ENCODE data around the gene PAQR5. TPM values are rescaled to one million over a fixed set of nuclear protein-coding genes. Genes with fewer than 3 reads are reported as not detected.

PAQR5 gene
- total and polyA plus RNA-seq, 4 donors = 2.3 to 22.6 (median 10.5) TPM

DNA sequence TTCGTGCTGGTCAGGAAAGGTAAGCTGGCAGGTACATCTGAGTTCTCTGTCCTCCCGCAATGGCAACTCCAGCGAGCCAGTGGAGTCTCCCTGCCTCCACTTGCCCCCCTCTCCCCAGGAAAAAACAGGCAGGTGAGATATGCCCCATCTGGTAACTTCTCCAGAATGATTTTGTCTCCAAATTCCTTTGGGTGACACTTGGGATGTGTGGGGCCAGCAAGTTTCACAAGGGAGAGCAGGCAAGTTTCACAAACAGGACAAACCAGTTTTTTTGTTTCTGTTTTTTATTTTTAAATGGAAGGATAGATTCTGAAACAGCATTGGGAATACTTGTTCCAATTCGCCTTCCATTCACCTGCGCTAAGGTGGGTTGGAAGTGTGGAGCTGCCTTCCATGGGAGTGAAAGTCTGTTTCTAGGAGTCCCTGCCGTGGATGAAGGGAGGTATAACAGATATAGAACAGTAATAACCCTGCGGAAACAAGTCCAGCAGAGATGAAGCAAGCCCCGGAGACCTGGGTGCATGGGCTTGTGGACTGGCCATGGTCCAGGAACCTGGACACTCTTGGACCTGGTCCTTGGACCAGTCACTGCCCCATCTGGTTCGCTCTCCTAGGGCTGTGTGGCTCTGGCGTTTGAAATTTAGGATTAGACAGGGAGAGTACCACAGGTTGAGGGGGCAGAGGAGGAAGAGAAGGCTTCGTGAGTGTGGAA is 92.5 kb downstream of the PAQR5 start:
- TF ChIP-seq CTCF (IDR thresholded peaks at IDR 0.05; ENCODE audit: control extremely low read depth, extremely low read depth) = no peak
- Histone ChIP-seq H3K9me3 (ENCODE audit: control insufficient read depth in 4 of 4, insufficient read depth in 3 of 4, low read length in 3 of 4) (no peaks in the 10 kb centered on the region), H3K9ac (ENCODE audit: insufficient read depth in 1 of 2, low read length in 2 of 2) (no peak overlapping the region), H3K27ac (ENCODE audit: low read depth in 1 of 2, low read length in 1 of 2) (no peak overlapping the region), H3K27me3 (ENCODE audit: control insufficient read depth in 3 of 3, insufficient read depth in 3 of 3, low read length in 2 of 3) (no peaks in the 10 kb centered on the region), H3K36me3 (ENCODE audit: control insufficient read depth in 4 of 4, insufficient read depth in 4 of 4, low read length in 4 of 4) (no peaks in the 10 kb centered on the region), H3K4me1 (ENCODE audit: control insufficient read depth in 5 of 5, insufficient read depth in 5 of 5, low read length in 5 of 5) (peaks cover 0 to 13% (median 5%) of the 10 kb centered on the region in 5 donors), H3K4me3 (no peak overlapping the region)
- ATAC-seq (ENCODE audit: insufficient read depth, low FRiP score) (no peak), DNase-seq (peak in 1 of 3 donors; percentile 37)
- 88 to 91% methylated on average over 11 of the region's 11 CpGs for WGBS, 2 donors

DNA sequence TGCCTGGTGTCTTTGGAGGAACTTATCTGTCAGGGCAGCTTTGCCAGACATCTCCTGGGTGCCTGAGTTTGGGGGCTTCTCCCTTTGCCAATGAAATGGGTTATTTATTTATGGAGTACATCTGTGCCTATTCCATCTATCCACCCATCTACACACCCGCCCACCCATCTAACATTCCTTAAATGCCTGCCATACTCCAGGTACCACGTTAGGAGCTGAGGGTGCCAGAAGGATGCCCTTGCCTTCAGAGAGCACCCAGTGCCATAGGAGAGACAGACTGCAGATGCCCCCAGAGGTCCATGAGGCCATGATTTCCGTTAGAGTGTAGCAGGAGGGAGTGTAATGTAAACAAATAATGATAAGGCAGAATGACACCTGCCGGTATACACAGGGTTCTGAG is 93.6 kb downstream of the PAQR5 start:
- ATAC-seq (ENCODE audit: insufficient read depth, low FRiP score) = no peak
- no peak for DNase-seq
- Histone ChIP-seq H3K9me3 (ENCODE audit: control insufficient read depth in 4 of 4, insufficient read depth in 3 of 4, low read length in 3 of 4) (no peaks in the 10 kb centered on the region), H3K27ac (ENCODE audit: low read depth in 1 of 2, low read length in 1 of 2) (no peak overlapping the region), H3K9ac (ENCODE audit: insufficient read depth in 1 of 2, low read length in 2 of 2) (no peak overlapping the region), H3K4me3 (no peak overlapping the region), H3K4me1 (ENCODE audit: control insufficient read depth in 5 of 5, insufficient read depth in 5 of 5, low read length in 5 of 5) (peaks cover 0 to 13% (median 5%) of the 10 kb centered on the region in 5 donors), H3K36me3 (ENCODE audit: control insufficient read depth in 4 of 4, insufficient read depth in 4 of 4, low read length in 4 of 4) (no peaks in the 10 kb centered on the region), H3K27me3 (ENCODE audit: control insufficient read depth in 3 of 3, insufficient read depth in 3 of 3, low read length in 2 of 3) (no peaks in the 10 kb centered on the region)
- WGBS, 2 donors = 66 to 89% methylated on average over 4 of the region's 4 CpGs
- TF ChIP-seq CTCF (IDR thresholded peaks at IDR 0.05; ENCODE audit: control extremely low read depth, extremely low read depth) = no peak

DNA sequence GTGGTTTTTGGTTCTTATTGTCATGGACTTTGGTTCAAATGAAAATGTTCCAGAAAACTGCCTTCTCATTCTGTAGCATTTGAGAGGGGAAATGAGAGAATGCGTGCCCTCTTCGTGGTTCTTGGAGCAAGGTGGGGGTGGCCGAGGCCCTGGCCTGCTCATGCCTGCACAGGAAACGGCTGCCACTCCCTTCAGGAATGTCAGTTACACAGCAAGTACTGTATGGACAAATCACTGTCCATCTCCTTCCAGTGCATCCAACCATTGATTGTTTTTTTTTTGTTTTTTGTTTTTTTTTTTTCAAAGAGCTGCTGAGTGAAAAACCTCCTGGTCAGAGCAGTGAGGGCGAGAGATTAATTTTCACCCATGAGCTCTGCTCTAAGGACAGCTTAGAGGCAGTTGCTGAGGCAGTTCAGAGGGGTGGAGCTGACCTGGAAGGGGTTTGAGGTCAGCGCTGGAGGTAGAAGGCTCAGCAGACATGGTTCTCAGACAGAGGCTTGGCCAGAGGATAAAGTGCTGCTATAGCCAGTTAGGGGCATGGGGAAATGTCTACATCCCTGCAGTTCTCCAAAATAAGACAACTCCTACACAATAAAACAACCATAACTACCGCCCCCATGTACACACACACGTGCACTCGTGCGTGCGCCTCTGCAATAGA is 95.2 kb downstream of the PAQR5 start:
- WGBS, 2 donors = 51 to 64% methylated on average over 11 of the region's 11 CpGs
- Histone ChIP-seq H3K4me3 (no peak overlapping the region), H3K36me3 (ENCODE audit: control insufficient read depth in 4 of 4, insufficient read depth in 4 of 4, low read length in 4 of 4) (no peaks in the 10 kb centered on the region), H3K9me3 (ENCODE audit: control insufficient read depth in 4 of 4, insufficient read depth in 3 of 4, low read length in 3 of 4) (no peaks in the 10 kb centered on the region), H3K9ac (ENCODE audit: insufficient read depth in 1 of 2, low read length in 2 of 2) (no peak overlapping the region), H3K27me3 (ENCODE audit: control insufficient read depth in 3 of 3, insufficient read depth in 3 of 3, low read length in 2 of 3) (no peaks in the 10 kb centered on the region), H3K4me1 (ENCODE audit: control insufficient read depth in 5 of 5, insufficient read depth in 5 of 5, low read length in 5 of 5) (peaks cover 0 to 13% (median 5%) of the 10 kb centered on the region in 5 donors), H3K27ac (ENCODE audit: low read depth in 1 of 2, low read length in 1 of 2) (no peak overlapping the region)
- DNase-seq (no peak), ATAC-seq (ENCODE audit: insufficient read depth, low FRiP score) (no peak)
- no peak for TF ChIP-seq CTCF (IDR thresholded peaks at IDR 0.05; ENCODE audit: control extremely low read depth, extremely low read depth)
